ENCODE measurements around the gene IL34.

IL34 gene

DNA sequence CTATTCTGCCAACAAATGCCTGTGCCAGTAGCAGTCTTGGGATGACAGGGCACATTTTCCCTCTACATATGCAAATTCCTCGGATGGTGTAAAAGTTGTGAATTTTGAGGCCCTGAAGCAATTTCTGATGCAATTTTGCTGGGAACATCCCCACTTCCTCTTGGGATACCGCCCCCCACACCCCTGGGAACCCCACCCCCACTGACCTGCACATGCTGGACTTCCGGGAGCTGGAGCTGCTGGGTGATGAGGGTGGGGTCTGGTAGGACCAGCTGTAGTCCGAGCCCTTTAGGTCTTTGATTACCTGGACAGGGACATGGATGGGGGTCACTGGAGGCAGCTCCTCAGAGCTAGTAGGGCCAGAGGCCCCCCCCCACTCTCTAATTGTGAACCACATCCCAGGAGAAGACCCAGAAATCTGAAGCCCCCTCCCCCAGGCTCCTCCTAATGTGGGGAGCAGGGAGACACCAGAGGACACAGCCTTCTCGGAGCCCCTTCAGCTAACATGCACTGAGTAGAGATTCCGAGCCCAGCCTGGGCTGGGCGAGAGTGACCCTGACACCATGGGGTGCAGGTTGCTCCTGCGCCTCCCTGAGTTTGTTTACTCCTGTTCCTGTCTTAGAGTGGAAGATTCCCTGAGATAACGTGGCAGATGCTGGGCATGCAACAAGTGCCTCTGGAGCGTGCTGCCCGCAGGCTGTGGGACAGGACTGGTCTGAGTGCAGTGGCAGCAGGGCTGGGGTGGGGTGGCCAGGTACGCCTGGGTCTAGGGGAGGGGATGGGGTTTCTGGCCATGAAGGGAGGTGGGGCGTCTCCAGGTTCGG is 30.5 kb downstream of the IL34 start:
- no peak overlapping the region for H3K4me3 Mint-ChIP-seq
- no peak overlapping the region for H3K27ac Mint-ChIP-seq
- H3K27me3 Mint-ChIP-seq = no peaks in the 10 kb centered on the region
- H3K4me1 Mint-ChIP-seq (ENCODE audit: low read depth) = no peaks in the 10 kb centered on the region
- no peaks in the 10 kb centered on the region for H3K36me3 Mint-ChIP-seq (ENCODE audit: low read depth)
- H3K9me3 Mint-ChIP-seq = no peaks in the 10 kb centered on the region

DNA sequence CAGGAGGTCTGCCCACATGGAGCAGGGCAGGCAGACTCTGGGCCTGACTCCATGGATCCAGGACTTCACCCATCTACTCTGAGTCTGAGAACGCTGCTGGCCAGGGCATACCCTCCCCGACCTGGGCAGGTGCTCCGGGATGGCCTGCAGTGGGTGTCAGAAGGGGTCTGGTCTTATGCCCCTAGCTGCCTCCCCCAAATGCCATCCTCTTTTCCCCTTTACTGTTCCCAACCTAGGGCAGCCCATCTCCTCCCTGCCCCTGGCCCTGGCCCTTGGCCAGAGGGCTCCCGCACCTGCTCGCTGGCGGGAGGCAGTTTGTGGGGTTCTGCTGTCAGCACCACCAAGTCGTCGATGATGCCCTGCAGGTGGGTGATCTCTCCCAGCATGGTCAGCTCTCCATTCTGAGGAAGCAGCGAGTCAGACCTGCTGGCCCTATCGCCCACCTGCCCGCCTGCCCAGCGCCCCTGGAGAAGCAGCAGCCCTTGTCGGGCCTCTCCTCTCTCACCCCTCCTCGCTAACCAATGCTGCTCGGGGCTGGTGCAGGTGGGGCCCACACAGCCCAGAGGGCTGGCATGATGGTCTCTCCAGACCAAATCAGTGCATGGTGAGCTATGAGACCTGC is 31.3 kb downstream of the IL34 start:
- H3K9me3 Mint-ChIP-seq = no peaks in the 10 kb centered on the region
- H3K4me3 Mint-ChIP-seq = no peak overlapping the region
- no peaks in the 10 kb centered on the region for H3K27me3 Mint-ChIP-seq
- H3K4me1 Mint-ChIP-seq (ENCODE audit: low read depth) = no peaks in the 10 kb centered on the region
- no peaks in the 10 kb centered on the region for H3K36me3 Mint-ChIP-seq (ENCODE audit: low read depth)
- H3K27ac Mint-ChIP-seq = no peak overlapping the region

DNA sequence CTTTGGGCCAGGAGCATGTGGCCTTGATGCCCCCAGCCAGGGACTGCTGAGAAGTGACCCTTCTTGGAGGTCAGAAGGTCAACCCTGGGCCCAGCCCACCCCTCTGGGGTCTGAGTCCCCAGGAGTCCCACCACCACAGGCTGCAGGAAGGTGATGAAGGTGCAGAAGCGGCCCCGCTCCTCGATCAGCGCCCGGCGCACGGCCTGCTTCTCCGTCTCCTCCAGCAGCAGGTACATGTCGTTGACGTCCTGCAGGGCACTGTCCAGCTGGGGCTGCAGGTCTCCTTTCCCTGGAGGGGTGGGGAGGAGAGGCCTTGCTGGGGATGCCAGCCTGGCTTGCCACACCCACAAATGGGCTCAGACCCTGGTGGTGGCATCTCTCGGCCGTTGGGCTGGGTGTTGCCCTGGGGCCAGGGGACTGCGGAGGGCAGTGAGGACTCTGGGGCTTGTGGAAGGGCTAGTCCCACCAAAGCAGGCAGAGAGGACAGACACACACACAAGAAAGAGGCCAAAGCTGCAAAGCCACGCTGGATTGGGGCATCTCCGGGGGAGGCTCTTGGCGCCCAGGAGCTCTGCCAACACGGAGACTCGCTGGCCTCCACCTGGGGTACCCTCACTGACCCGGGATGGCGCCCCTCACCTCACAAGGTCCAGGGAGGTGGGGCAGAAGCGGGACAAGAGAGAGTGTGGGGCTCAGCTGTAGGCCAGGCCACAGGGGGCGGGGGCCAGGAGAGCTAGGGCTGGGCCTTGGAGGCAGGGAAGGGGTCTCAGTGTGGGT is 31.9 kb downstream of the IL34 start:
- Mint-ChIP-seq H3K4me3 (no peak overlapping the region), H3K36me3 (ENCODE audit: low read depth) (no peaks in the 10 kb centered on the region), H3K9me3 (no peaks in the 10 kb centered on the region), H3K27ac (no peak overlapping the region), H3K4me1 (ENCODE audit: low read depth) (no peaks in the 10 kb centered on the region), H3K27me3 (no peaks in the 10 kb centered on the region)

DNA sequence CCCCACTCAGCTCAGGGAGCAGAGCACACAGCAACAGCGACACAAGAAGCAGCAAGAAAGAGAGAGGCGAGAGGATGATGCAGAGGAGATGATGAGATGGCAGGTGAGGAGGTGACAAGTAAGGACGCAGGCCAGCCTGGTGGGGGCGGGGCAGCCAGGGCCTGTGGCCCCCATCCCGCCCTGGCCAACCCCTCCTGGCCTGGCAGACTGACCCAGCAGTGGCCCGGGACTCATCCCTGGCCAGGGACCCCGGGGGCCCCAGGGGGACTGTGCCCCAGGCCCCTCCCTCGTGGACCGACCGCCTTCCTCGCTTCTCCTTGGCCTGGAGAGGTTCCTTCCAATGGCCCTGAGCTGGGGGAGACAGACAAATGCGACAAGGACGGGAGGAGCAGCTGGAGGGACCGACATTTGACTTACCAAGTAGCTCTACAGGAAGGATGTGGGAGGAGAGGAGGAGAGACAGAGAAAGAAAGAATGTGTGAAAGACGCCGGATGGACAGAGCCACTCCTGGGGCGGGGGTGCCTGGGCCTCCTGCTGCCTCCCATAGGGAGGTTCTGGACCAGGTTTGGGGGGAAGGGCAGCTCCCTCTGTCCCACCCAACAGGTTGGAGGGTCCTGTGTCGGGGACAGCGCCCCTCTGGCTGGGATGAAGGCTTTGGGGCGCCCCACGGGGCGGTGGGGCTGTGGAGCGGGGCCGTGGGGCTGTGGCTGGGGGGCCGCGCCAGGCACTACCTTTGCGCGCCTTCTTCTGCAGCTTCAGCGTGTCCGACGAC is 32.7 kb downstream of the IL34 start:
- no peak overlapping the region for H3K4me3 Mint-ChIP-seq
- H3K27me3 Mint-ChIP-seq = no peaks in the 10 kb centered on the region
- H3K9me3 Mint-ChIP-seq = no peaks in the 10 kb centered on the region

DNA sequence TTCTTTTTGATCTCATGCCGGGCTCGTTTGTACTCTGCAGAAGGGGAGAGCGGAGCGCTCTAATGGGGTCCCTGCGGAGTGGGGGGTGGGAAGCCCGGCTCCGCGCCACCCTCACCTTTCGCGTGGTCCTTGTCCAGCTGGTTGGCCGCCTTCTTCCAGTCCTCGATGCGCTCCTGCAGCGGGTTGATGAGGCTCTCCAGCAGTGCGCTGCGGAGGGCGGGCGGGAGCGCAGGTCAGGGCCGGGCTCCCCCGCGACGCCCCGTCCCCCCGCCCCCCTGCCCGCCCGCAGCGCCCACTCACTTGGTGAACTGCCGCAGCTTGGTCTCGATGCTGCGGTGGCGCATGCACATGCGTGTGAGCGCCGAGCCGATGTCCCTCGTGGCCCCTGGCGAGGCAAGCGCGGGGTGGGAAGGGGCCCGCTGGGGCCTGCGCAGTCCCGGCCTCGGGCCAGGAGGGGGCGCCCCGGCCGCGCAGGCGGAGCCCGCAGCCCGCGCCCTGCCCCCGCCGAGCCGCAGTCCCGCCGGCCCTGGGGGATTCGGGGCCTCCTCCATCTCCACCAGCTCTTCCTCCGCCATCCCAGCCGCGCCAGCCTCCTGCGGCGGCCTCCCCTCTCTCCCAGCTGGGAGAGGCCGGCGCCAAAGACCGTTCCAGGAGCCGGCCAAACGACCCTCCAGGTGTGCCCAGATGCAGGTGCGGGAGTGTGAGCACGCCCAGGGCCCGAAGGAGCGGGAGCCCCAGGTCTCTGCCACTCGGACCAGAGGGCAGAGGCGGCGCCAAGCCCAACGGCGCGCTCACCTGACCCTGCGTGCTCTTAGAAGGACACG is 33.5 kb downstream of the IL34 start:
- H3K27ac Mint-ChIP-seq = no peak overlapping the region
- H3K4me1 Mint-ChIP-seq (ENCODE audit: low read depth) = no peaks in the 10 kb centered on the region
- no peaks in the 10 kb centered on the region for H3K9me3 Mint-ChIP-seq
- no peaks in the 10 kb centered on the region for H3K27me3 Mint-ChIP-seq
- H3K4me3 Mint-ChIP-seq = no peak overlapping the region
- no peaks in the 10 kb centered on the region for H3K36me3 Mint-ChIP-seq (ENCODE audit: low read depth)

More for the DNA sequence above, 32.7 kb downstream of the IL34 start:
- Mint-ChIP-seq H3K27ac (no peak overlapping the region), H3K36me3 (ENCODE audit: low read depth) (no peaks in the 10 kb centered on the region), H3K4me1 (ENCODE audit: low read depth) (no peaks in the 10 kb centered on the region)

DNA sequence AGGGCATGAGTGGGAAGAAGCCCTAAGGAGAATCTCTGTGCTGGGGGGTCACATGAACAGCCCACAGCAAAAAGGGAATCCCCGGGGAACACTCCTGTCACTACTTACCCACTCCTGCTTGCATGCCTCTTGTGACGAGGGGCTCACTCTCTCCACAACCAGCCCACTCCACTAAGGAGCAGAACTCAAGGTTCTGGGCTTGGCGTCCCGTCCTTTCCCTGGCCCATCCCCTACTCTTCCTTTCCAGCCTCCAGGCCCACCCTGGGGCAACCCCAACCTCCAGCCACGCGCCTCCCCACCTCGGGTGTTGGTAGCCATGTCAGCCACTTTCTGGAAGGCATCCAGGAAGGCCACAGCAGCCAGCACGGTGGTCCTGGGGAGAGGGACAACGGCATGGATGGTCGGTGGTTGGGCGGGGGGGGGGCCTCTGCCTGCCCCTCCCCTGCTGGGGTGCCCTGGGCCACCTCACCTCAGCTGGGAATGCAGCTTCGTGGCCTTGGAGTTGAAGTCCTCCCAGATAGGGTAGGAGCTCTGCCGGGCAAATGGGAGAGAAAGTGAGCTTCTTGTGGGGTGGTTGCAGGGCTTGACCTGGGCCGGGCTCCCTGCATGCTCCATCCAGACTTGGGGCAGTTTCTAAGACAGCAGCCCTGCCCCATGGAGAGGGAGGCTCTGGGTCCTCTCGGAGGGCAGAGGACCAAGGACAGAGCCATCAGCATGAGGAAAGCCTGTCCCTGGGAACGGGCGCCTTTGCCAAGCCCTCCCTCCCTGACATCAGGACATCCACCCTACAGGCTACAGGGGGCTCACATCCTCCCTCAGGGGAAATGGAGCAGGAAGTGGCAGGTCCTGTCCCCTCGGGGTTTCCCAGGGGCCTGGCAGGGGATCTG is 34.4 kb downstream of the IL34 start:
- Mint-ChIP-seq H3K27me3 (no peaks in the 10 kb centered on the region), H3K27ac (no peak overlapping the region), H3K36me3 (ENCODE audit: low read depth) (no peaks in the 10 kb centered on the region), H3K9me3 (no peaks in the 10 kb centered on the region), H3K4me1 (ENCODE audit: low read depth) (no peaks in the 10 kb centered on the region), H3K4me3 (no peak overlapping the region)

DNA sequence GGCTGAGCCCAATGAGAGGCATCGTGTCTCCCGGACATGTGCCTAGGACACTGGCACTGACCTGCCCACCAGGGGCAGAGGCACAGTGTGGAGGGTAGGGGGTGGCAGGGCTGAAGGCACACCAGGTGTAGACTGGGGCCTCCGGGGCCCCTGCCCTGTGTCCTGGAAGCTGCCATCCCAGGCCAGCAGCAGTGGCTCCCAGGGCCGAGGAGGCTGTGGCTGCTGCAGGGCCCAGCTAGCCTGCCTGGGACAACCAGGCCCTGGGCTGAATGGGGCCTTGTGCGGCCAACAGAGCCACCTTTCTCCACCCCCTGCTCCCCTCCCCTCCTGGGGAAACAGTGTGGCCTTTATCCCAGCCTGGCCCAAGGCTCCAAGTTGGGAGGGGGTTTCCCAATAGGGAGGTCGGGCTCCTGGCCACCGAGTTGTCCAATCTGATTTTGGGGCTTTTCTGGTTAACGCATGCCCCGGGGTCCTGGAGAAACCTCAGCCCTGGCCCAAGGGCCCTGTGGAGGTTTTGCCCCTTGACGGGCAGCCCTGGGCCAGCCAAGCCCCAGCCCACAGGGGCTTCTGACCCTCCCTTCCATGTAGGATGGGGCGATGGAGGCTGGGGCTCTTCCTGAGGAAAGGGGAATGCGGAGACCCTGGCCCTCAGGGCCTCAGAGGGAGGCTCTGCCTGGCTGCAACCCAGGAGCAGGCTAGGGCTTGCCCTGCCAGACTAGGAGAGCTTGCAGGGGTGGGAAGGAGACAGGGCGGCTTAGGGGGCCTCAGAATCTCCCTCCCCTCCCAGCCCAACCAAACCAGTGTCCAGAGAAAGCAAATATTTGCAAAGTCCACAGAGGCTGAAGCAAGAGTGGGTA is 35.3 kb downstream of the IL34 start:
- no peak overlapping the region for H3K27ac Mint-ChIP-seq
- no peak overlapping the region for H3K4me3 Mint-ChIP-seq
- H3K36me3 Mint-ChIP-seq (ENCODE audit: low read depth) = no peaks in the 10 kb centered on the region
- no peaks in the 10 kb centered on the region for H3K4me1 Mint-ChIP-seq (ENCODE audit: low read depth)
- H3K9me3 Mint-ChIP-seq = no peaks in the 10 kb centered on the region
- H3K27me3 Mint-ChIP-seq = peaks cover 4% of the 10 kb centered on the region

DNA sequence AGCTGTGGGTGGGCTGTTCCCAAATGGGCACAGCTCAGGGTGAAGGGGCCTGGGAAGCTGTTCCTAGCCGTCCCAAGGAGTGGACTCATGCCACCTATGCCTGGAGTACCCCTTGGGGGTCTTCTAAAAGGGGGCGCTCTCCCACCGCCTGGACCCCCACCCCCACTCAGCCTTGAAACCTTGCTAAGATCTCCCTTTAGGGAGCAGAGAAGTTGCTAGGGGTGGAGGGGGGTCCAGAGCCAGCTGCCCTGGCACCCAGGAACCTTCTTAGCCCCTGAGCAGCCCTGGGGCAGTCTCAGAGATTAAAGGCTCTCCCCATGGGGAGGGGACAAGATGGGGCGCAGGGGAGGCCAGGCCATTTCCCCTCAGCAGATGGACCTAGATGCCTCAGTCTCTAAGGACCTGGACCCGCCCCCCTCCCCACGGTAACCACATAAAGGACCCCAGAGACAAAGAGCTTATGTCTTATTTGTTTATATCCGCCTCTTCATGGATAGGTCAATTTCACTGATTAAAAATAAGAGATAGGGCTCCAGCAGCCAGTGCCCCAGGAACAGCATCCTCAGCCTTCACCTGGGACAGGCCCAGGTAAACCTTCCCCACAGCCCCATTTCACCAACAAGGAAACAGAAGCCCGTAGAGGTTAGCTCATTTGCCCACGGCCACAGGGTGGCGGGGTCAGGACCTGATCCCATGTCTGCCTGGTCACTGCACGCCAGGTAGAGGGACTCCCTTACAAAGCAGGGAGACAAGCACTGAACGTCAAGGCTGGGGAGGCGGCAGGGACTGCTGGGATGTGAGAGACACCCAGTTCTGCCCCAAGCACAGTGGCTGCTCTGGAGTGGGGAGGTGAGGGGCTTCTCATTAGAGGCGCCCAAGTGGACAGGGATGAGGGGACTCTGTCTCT is 36.1 kb downstream of the IL34 start:
- H3K27me3 Mint-ChIP-seq = peaks cover 4% of the 10 kb centered on the region

DNA sequence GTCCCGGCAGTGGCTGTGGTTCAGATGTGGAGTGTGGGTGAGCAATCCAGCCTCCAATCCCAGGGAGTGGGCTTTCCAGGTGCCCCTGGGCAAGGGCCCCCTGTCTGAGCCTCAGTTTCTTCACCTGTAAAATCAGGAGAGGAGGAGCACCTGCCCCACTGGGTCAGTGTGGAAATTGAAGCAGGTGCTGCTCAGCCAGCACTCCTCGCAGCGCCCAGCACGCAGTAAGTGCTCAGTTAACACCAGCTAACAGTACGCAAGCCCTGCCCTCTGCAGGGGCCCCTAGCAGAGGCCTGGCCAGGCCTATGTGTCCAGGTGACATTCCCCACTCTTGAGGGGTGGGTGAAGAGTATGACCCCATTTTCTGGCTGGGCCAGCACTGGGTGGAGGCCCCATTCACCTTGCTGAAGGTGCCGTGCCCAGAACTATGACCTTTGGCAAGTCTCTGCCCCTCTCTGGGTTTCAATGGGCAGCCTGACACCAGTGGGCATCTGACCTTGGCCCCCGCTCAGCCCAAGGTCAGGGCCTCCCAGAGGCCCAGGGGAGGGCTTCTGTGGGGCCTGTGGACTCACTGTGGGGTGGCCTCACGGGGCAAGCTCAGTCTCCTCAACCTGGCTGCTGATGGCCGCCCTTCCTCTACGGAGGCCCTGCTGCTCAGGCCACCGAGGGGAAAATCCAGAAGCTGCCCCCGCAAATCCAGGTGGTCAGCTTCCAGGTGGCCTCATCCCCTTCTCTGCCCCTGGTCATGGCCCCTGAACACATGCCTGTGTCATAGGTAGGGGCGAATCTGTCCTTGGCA is 37.0 kb downstream of the IL34 start:
- H3K9me3 Mint-ChIP-seq = no peaks in the 10 kb centered on the region
- no peak overlapping the region for H3K27ac Mint-ChIP-seq
- H3K4me1 Mint-ChIP-seq (ENCODE audit: low read depth) = no peaks in the 10 kb centered on the region
- no peaks in the 10 kb centered on the region for H3K36me3 Mint-ChIP-seq (ENCODE audit: low read depth)
- peaks cover 4% of the 10 kb centered on the region for H3K27me3 Mint-ChIP-seq
- no peak overlapping the region for H3K4me3 Mint-ChIP-seq

More for the DNA sequence above, 36.1 kb downstream of the IL34 start:
- no peak overlapping the region for H3K4me3 Mint-ChIP-seq
- H3K36me3 Mint-ChIP-seq (ENCODE audit: low read depth) = no peaks in the 10 kb centered on the region
- no peaks in the 10 kb centered on the region for H3K4me1 Mint-ChIP-seq (ENCODE audit: low read depth)
- no peaks in the 10 kb centered on the region for H3K9me3 Mint-ChIP-seq
- no peak overlapping the region for H3K27ac Mint-ChIP-seq

DNA sequence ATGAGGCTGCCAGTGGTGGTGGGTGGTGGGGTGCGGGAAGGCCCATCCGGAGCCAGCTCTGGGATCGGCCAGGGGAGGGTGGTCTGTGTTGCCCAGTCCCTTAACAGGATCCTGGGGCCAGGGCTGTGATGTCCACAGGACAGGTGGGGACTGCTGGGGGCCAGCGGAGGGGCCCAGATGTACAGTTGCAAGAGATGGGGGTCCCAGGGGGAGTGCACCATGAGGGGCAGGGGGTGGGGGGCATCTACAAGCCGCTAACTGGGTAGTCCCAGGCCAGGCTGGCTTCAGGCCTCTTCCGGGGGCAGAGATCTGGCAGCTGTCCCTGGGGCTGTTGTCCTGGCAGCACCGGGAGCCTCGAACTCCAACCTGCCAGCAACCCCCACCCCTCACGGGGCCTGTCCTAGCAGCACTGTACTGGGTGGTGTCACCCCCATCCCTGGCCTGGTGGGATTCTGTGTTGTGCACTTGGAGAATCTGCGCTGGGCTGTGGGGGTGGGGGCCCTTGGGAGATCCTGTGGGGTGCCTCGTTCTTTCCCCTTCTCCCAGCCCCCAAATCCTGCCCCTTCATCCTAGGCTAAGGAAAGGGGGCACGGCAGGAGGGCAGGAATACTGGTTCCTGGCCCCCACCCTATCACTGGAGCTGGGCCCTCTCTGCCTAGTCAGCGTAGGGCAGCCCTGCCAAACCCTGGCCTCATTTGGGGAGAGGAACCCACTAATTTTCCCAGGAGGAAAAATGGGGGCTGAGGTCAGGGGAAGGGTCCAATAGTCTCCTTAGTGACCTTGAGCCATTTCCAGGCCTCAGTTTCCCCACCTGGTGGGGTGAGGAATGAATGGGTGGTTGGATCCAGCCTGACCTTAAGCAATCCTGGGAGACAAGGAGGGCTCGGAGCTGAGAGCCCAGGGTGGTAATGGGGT is 38.0 kb downstream of the IL34 start:
- Mint-ChIP-seq H3K27me3 (peaks cover 4% of the 10 kb centered on the region), H3K9me3 (no peaks in the 10 kb centered on the region), H3K27ac (no peak overlapping the region), H3K4me3 (peak overlapping the region; percentile 70), H3K4me1 (ENCODE audit: low read depth) (no peaks in the 10 kb centered on the region), H3K36me3 (ENCODE audit: low read depth) (no peaks in the 10 kb centered on the region)

Measured in stimulated activated naive CD8-positive, alpha-beta T cell treated with anti-CD3 and anti-CD28 coated beads, Interleukin-15, Interleukin-2, amounts not matched to agents 100 ng/mL and 50 ng/mL, for 24 hours (primary cell).